Vagina (tissue), 2 donors: ENCODE data around the gene NOXA1.
"Not testable (repeated sequence)": the region's sequence is repeated elsewhere in the genome, so short reads cannot be mapped to it uniquely, and the experiment has no call there.

Source experiments
- POLR2A ChIP-seq, 2 donors: fragments of 450-650 bp; IDR thresholded peaks; one replicate each; pipeline ENCODE4 v1.6.1; 2017; ENCODE audit warnings: antibody characterized with exemption in 2 of 2, mild to moderate bottlenecking in 2 of 2, moderate library complexity in 2 of 2
- POLR2AphosphoS5 ChIP-seq, 2 donors: sonication (generic); formaldehyde crosslinking; IDR thresholded peaks; one replicate each; pipeline ENCODE4 v1.9.0; 2017; ENCODE audit warnings: antibody characterized with exemption in 2 of 2, mild to moderate bottlenecking in 2 of 2, low read depth in 1 of 2; ENCODE audit not compliant: insufficient read depth in 1 of 2
- TF ChIP-seq, protein P1 (sequence below), 3 experiments: fragments of 450-650 bp in 2 of 3; fragments of 200-600 bp in 1 of 3; sonication (generic) in 1 of 3; IDR thresholded peaks; one replicate each; pipeline ENCODE4 v1.5.1; 2017 to 2019; ENCODE audit warnings: antibody characterized with exemption in 3 of 3, mild to moderate bottlenecking in 2 of 3, moderate library complexity in 2 of 3

DNA sequence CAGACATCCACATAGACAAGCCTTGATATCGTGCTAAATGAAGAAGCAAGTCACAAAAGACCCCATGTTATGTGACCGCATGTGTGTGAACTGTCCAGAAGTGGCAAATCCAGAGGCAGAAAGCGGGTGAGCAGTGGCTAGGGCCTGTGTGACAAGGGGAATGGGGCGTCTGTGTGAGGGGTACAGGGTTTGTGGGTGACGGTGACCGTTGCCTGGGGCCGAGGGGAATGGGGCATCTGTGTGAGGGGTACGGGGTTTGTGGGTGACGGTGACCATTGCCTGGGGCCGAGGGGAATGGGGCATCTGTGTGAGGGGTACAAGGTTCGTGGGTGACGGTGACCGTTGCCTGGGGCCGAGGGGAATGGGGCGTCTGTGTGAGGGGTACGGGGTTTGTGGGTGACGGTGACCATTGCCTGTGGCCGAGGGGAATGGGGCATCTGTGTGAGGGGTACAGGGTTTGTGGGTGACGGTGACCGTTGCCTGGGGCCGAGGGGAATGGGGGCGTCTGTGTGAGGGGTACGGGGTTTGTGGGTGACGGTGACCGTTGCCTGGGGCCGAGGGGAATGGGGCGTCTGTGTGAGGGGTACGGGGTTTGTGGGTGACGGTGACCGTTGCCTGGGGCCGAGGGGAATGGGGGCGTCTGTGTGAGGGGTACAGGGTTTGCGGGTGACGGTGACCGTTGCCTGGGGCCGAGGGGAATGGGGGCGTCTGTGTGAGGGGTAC is 44.3 kb upstream of the NOXA1 start:
- not testable (repeated sequence) for TF ChIP-seq POLR2AphosphoS5 (IDR thresholded peaks at IDR 0.05; ENCODE audit: insufficient read depth in 1 of 2, low read depth in 1 of 2); POLR2A (IDR thresholded peaks at IDR 0.05)
- TF ChIP-seq, protein P1, sequence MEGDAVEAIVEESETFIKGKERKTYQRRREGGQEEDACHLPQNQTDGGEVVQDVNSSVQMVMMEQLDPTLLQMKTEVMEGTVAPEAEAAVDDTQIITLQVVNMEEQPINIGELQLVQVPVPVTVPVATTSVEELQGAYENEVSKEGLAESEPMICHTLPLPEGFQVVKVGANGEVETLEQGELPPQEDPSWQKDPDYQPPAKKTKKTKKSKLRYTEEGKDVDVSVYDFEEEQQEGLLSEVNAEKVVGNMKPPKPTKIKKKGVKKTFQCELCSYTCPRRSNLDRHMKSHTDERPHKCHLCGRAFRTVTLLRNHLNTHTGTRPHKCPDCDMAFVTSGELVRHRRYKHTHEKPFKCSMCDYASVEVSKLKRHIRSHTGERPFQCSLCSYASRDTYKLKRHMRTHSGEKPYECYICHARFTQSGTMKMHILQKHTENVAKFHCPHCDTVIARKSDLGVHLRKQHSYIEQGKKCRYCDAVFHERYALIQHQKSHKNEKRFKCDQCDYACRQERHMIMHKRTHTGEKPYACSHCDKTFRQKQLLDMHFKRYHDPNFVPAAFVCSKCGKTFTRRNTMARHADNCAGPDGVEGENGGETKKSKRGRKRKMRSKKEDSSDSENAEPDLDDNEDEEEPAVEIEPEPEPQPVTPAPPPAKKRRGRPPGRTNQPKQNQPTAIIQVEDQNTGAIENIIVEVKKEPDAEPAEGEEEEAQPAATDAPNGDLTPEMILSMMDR (IDR thresholded peaks at IDR 0.05): not testable (repeated sequence)
